ENCODE results near the gene TSACC. TPM values are rescaled to one million over a fixed set of nuclear protein-coding genes. Genes with fewer than 3 reads are reported as not detected.

TSACC gene
- total and polyA plus RNA-seq, 2 of the 8 experiments (the other 6 are each of a cell fraction or from before 2014, with no cell fraction given), result 1.0 to 5.0 TPM

DNA sequence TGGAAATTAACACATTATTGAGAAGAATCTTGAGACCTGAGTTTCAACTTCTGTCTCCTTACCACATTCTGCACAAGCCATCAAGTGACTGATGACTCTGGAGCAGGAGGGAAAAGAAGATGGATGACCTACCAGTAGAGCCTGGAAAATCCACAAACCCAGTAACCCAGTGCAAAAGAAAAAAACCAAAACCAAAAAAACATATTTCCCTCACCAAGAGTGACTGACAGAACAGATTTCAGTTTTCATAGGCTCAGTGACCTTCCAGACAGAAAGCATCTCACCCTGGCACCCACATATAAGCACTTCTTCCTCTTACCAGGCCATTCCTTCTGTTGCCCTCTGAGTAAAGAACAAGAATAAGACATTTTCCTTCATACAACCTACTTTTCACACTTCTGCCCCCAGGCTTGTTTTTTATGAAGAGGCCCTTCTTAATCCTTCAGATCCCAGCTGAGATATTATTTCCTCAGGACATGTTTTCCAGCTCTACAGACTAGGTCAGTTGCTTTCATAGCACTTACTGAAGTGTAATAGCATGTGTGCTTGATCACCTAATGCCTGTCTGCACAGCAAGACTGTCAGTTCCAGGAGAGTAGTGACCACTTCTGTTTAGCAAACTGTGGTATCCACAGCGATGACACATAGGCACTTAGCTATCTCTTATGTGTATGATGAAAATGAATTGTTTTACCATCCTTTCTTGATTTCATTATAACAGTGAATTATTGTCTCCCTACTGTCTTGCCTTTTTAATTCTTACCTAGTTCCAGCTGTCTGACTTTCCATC is 4.0 kb downstream of the TSACC start (continued):
- TF ChIP-seq, protein P1, sequence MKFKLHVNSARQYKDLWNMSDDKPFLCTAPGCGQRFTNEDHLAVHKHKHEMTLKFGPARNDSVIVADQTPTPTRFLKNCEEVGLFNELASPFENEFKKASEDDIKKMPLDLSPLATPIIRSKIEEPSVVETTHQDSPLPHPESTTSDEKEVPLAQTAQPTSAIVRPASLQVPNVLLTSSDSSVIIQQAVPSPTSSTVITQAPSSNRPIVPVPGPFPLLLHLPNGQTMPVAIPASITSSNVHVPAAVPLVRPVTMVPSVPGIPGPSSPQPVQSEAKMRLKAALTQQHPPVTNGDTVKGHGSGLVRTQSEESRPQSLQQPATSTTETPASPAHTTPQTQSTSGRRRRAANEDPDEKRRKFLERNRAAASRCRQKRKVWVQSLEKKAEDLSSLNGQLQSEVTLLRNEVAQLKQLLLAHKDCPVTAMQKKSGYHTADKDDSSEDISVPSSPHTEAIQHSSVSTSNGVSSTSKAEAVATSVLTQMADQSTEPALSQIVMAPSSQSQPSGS (IDR thresholded peaks at IDR 0.05; ENCODE audit: low read length), result no peak
- TF ChIP-seq BACH1 (IDR thresholded peaks at IDR 0.05; ENCODE audit: low read length), result no peak

Data from H1 (cell line).